HG02610 (cell line): ENCODE results near the gene RFX2.
"Not testable (repeated sequence)": the region's sequence is repeated elsewhere in the genome, so short reads cannot be mapped to it uniquely, and the experiment has no call there.

Source experiments
- ATAC-seq: cut with Tn5 transposase; IDR thresholded peaks from one replicate; pipeline ENCODE4 v1.9.1; 2021; ENCODE audit warnings: mild to moderate bottlenecking, moderate library complexity; ENCODE audit not compliant: unreplicated experiment

The RFX2 gene

GRCh38 chr19:6041991-6042481 lies 68.3 kb downstream of the RFX2 start:
- no peak for ATAC-seq

GRCh38 chr19:6041071-6041470 lies 69.2 kb downstream of the RFX2 start:
- no peak for ATAC-seq

GRCh38 chr19:6039566-6040225 lies 70.6 kb downstream of the RFX2 start:
- no peak for ATAC-seq

GRCh38 chr19:6038634-6039405 lies 71.5 kb downstream of the RFX2 start:
- peak; percentile 73 for ATAC-seq

GRCh38 chr19:6035026-6035425 lies 75.3 kb downstream of the RFX2 start:
- no peak for ATAC-seq

- no peak for ATAC-seq
These were observed 75.8 kb downstream of the RFX2 start for GRCh38 chr19:6034512-6034911.

- ATAC-seq: no peak
These were observed 76.5 kb downstream of the RFX2 start for GRCh38 chr19:6033744-6034264.

GRCh38 chr19:6032827-6033226 lies 77.5 kb downstream of the RFX2 start:
- no peak for ATAC-seq

- ATAC-seq: no peak
These were observed 77.9 kb downstream of the RFX2 start for GRCh38 chr19:6032381-6032780.

- ATAC-seq: no peak
These were observed 80.1 kb downstream of the RFX2 start for GRCh38 chr19:6030214-6030507.

GRCh38 chr19:6026390-6027227 lies 83.7 kb downstream of the RFX2 start:
- no peak for ATAC-seq

GRCh38 chr19:6024756-6025155 lies 85.5 kb downstream of the RFX2 start:
- not testable (repeated sequence) for ATAC-seq

- ATAC-seq: no peak
These were observed 86.4 kb downstream of the RFX2 start for GRCh38 chr19:6023936-6024335.

- no peak for ATAC-seq
These were observed 87.1 kb downstream of the RFX2 start for GRCh38 chr19:6023085-6023682.

- ATAC-seq: no peak
These were observed 87.7 kb downstream of the RFX2 start for GRCh38 chr19:6022570-6023064.

- ATAC-seq: no peak
These were observed 88.3 kb downstream of the RFX2 start for GRCh38 chr19:6021878-6022569.

- no peak for ATAC-seq
These were observed 89.1 kb downstream of the RFX2 start for GRCh38 chr19:6020972-6021805.

GRCh38 chr19:6020166-6020882 lies 90.0 kb downstream of the RFX2 start:
- ATAC-seq: no peak

- ATAC-seq: no peak
These were observed 91.5 kb downstream of the RFX2 start for GRCh38 chr19:6018786-6019185.
